HepG2 (cell line): ENCODE data around the gene CA10. TPM values are rescaled to one million over a fixed set of nuclear protein-coding genes. Genes with fewer than 3 reads are reported as not detected.

Source experiments
- ATAC-seq: fragments of 200-7000 bp; cut with Tn5 transposase; 3 replicates; pipeline ENCODE4 v1.9.1; 2020; ENCODE audit warnings: mild to moderate bottlenecking, moderate library complexity
- BruUV-seq: library from RNA; stranded (reverse); fragments of 400-500 nt; replicated peaks from 2 replicates; lab custom pipeline; 2021; lab: Mats Ljungman, UMichigan
- CTCF ChIA-PET: fragments of 300-600 bp; formaldehyde crosslinking; extraction: SDS; loops from one replicate; lab custom pipeline; 2021; ENCODE audit warnings: low total read pairs, inconsistent platforms, low intra/inter-chr PET ratio; lab: Yijun Ruan, JAX
- POLR2A ChIA-PET: fragments of 350-600 bp; sonication (Branson Sonifier 250); formaldehyde crosslinking; loops from one replicate; lab custom pipeline; 2020; ENCODE audit warnings: antibody characterized with exemption, inconsistent platforms; lab: Yijun Ruan, JAX
- DNase-seq: peaks from one replicate; pipeline ENCODE4 v3.0.0-alpha.2; 2015; ENCODE audit warnings: low spot score
- FAIRE-seq: peaks from 3 replicates; lab custom pipeline; 2011; peaks lifted over from hg19 to GRCh38; lab: Jason Lieb, UNC
- H2AFZ ChIP-seq: one replicate; pipeline ENCODE4 v1.6.1; 2011; ENCODE audit warnings: low read length, inconsistent platforms
- H3K27ac ChIP-seq: fragments of 300-600 bp; 3 replicates; pipeline ENCODE4 v1.8.0; 2011; ENCODE audit warnings: mixed run types, mild to moderate bottlenecking, mixed read lengths, low read length, inconsistent platforms; ENCODE audit not compliant: insufficient read depth; ENCODE audit errors: extremely low read length
- H3K27me3 ChIP-seq, 2 experiments: fragments of 200-600 bp in 1 of 2; 2 replicates in 1 of 2; 3 replicates in 1 of 2; pipeline versions ENCODE4 v1.6.0 to v1.8.0; 2011; ENCODE audit warnings: low read length in 2 of 2, mild to moderate bottlenecking in 2 of 2, moderate library complexity in 2 of 2, inconsistent platforms in 1 of 2; ENCODE audit not compliant: insufficient read depth in 2 of 2, control insufficient read depth in 1 of 2
- H3K36me3 ChIP-seq, 2 experiments: fragments of 200-600 bp in 1 of 2; replicated peaks in 1 of 2; 2 replicates in 1 of 2; 3 replicates in 1 of 2; pipeline versions ENCODE4 v1.5.1 to v1.8.0; 2011; ENCODE audit warnings: low read length in 2 of 2, inconsistent platforms in 1 of 2; ENCODE audit not compliant: insufficient read depth in 2 of 2, control insufficient read depth in 1 of 2
- H3K4me1 ChIP-seq: 2 replicates; pipeline ENCODE4 v1.5.1; 2012; ENCODE audit warnings: low read length, inconsistent platforms; ENCODE audit not compliant: insufficient read depth
- H3K4me2 ChIP-seq: 2 replicates; pipeline ENCODE4 v1.6.0; 2011; ENCODE audit warnings: low read depth, low read length, inconsistent platforms
- H3K4me3 ChIP-seq, 3 experiments: fragments of 200-600 bp in 1 of 3; sonication (generic), shearing (Covaris generic) in 1 of 3; replicated peaks in 1 of 3; 2 replicates each; pipeline ENCODE4 v1.5.1; 2011 to 2016; ENCODE audit warnings: low read length in 3 of 3, inconsistent platforms in 2 of 3, low read depth in 2 of 3, mild to moderate bottlenecking in 2 of 3, control low read depth in 1 of 3, mixed read lengths in 1 of 3; ENCODE audit not compliant: insufficient read depth in 1 of 3
- H3K79me2 ChIP-seq: one replicate; pipeline ENCODE4 v1.6.1; 2011; ENCODE audit warnings: low read length, inconsistent platforms; ENCODE audit not compliant: insufficient read depth
- H3K9ac ChIP-seq: 2 replicates; pipeline ENCODE4 v1.6.0; 2011; ENCODE audit warnings: mild to moderate bottlenecking, low read depth, low read length, inconsistent platforms; ENCODE audit not compliant: insufficient read depth
- H3K9me3 ChIP-seq: 2 replicates; pipeline ENCODE4 v1.5.1; 2012; ENCODE audit warnings: mild to moderate bottlenecking, low read length
- H4K20me1 ChIP-seq: 2 replicates; pipeline ENCODE4 v1.6.0; 2011; ENCODE audit warnings: inconsistent platforms, mild to moderate bottlenecking, low read length, moderate library complexity; ENCODE audit not compliant: insufficient read depth
- BHLHE40 ChIP-seq: IDR thresholded peaks from 2 replicates; pipeline ENCODE4 v1.6.1; 2011; ENCODE audit warnings: low read length, improper control_type of control experiment
- DNMT3B ChIP-seq: conservative IDR thresholded peaks from 2 replicates; pipeline ENCODE4 v1.6.1; 2016; ENCODE audit warnings: missing biosample characterization, control low read depth
- KDM5A ChIP-seq: fragments of 200-600 bp; sonication (generic); IDR thresholded peaks from 2 replicates; pipeline ENCODE4 v1.7.0; 2018; ENCODE audit warnings: antibody characterized with exemption, mild to moderate bottlenecking, low read length, borderline replicate concordance
- RARG ChIP-seq: sonication (generic); formaldehyde crosslinking; IDR thresholded peaks from 2 replicates; pipeline ENCODE4 v1.4.0; 2020; ENCODE audit warnings: low read depth, mild to moderate bottlenecking, missing genetic modification reagents
- SP2 ChIP-seq: sonication (generic); formaldehyde crosslinking; IDR thresholded peaks from 2 replicates; pipeline ENCODE4 v1.5.1; 2020; ENCODE audit warnings: mild to moderate bottlenecking, missing genetic modification reagents
- ZNF101 ChIP-seq: sonication (generic); formaldehyde crosslinking; IDR thresholded peaks from 2 replicates; pipeline ENCODE4 v1.4.0; 2020; ENCODE audit warnings: mild to moderate bottlenecking, low read depth, missing genetic modification reagents, borderline replicate concordance
- ZNF331 ChIP-seq: sonication (generic); formaldehyde crosslinking; IDR thresholded peaks from 2 replicates; pipeline ENCODE4 v1.4.0; 2020; ENCODE audit warnings: missing genetic modification reagents
- WGBS: methylation state at CpG from one replicate; pipeline ENCODE4 v1.1.6; 2017; ENCODE audit warnings: low lambda C conversion rate; 5-methylcytosine and 5-hydroxymethylcytosine counted together
- in situ Hi-C: cut with HindIII; loops from 2 replicates; pipeline ENCODE4 v1.10.0; 2017; ENCODE audit warnings: low pct_unique_long_range_greater_than_20kb; ENCODE audit not compliant: extremely low pct_ligation_motif_present
- intact Hi-C: fragments of 100-400 bp; cut with micrococcal nuclease; formaldehyde crosslinking; loops from one replicate; pipeline ENCODE4 v1.10.0; 2022; ENCODE audit not compliant: unreplicated experiment
- polyA plus RNA-seq, 8 experiments: library from polyadenylated mRNA; depleted of rRNA in 3 of 8; stranded (reverse) in 7 of 8; unstranded in 1 of 8; fragments of >200 nt; fragmentation: Illumina TruSeq in 4 of 8; extraction: Trizol in 4 of 8; gene quantifications; 2 replicates each; pipeline versions ENCODE4 v1.2.1 to v1.2.3, GENCODE V29; 2011 to 2016; ENCODE audit warnings: low read depth in 4 of 8, missing spikeins in 1 of 8, mixed read lengths in 1 of 8; ENCODE audit not compliant: insufficient read depth in 1 of 8
- total RNA-seq, 5 experiments: library from RNA; depleted of rRNA; stranded (reverse); fragments of >200 nt; fragmentation: Illumina TruSeq; extraction: Trizol; gene quantifications; 2 replicates each; pipeline ENCODE4 v1.2.3, GENCODE V29; 2016; ENCODE audit warnings: low read depth in 1 of 5

CA10 gene
- total and polyA plus RNA-seq, 2 of the 13 experiments (the other 11 are each of a cell fraction or from before 2014, with no cell fraction given): not detected

- TF ChIP-seq RARG (CRISPR knock-in tag) (no peak), DNMT3B (CRISPR knock-in tag) (no peak), ZNF331 (CRISPR knock-in tag) (no peak)
These were observed 448.6 kb downstream of the CA10 start (continued) for GRCh38 chr17:51709694-51710633.

GRCh38 chr17:51707216-51707615, 451.3 kb downstream of the CA10 start:
- 0% methylated on average over 2 of the region's 2 CpGs for WGBS
- no peak for FAIRE-seq
- Histone ChIP-seq H3K4me3 (no peak overlapping the region), H3K36me3 (no peaks in the 10 kb centered on the region), H3K79me2 (no peaks in the 10 kb centered on the region), H3K9ac (no peak overlapping the region), H4K20me1 (no peaks in the 10 kb centered on the region), H3K27me3 (0 out of 5 replicates have a peak, but pooled peaks cover 0 to 4% of the 10 kb centered on the region in 2 experiments), H3K4me2 (no peak overlapping the region), H3K9me3 (no peaks in the 10 kb centered on the region), H3K27ac (no peak overlapping the region), H3K4me1 (no peaks in the 10 kb centered on the region), H2AFZ (no peak overlapping the region)
- ChIA-PET POLR2A (no interaction called here), CTCF (no interaction called here)
- no TSS peak for BruUV-seq
- no peak for ATAC-seq
- no peak for DNase-seq
- intact Hi-C loops (no loop called here), in situ Hi-C loops (no loop called here)
- TF ChIP-seq KDM5A: no peak
- TF ChIP-seq ZNF101 (CRISPR knock-in tag): no peak
- no peak for TF ChIP-seq BHLHE40
- no peak for TF ChIP-seq SP2 (CRISPR knock-in tag)
